GM18909 (cell line): ENCODE results near the gene TCIRG1.

Experiments
- ATAC-seq: cut with Tn5 transposase; IDR thresholded peaks from one replicate; pipeline ENCODE4 v1.9.1; 2021; ENCODE audit warnings: mild to moderate bottlenecking; ENCODE audit not compliant: unreplicated experiment, poor library complexity

TCIRG1 gene

GRCh38 chr11:68036141-68036716 is 2.6 kb upstream of the TCIRG1 start:
- no peak for ATAC-seq

DNA sequence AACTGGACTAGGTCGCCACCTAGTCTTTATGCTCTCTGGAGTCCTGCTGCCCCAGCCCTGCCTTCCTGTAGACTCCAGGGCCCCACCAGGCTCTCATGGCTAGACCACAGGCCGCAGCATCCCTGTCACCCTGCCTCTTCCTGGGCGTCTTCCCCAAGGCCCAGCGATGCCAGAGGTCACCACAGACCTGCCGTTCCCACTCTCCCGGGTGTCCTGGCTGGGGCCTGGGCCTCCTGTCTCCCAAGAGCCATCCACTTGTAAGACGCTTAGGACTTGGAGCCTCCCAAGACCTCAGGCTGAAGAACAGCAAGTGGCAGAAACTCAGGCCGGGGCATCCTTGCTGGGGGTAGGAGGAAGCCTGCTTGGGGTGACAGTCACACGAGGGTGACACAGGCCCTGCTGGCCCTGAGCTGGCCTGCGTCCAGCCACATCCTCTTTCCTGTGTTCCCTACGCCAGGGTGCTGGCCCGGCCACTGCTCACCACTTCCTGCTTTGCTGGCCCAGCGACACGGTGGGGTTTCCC is 2.0 kb upstream of the TCIRG1 start:
- no peak for ATAC-seq

GRCh38 chr11:68037411-68038225 is 1.2 kb upstream of the TCIRG1 start:
- ATAC-seq = no peak

DNA sequence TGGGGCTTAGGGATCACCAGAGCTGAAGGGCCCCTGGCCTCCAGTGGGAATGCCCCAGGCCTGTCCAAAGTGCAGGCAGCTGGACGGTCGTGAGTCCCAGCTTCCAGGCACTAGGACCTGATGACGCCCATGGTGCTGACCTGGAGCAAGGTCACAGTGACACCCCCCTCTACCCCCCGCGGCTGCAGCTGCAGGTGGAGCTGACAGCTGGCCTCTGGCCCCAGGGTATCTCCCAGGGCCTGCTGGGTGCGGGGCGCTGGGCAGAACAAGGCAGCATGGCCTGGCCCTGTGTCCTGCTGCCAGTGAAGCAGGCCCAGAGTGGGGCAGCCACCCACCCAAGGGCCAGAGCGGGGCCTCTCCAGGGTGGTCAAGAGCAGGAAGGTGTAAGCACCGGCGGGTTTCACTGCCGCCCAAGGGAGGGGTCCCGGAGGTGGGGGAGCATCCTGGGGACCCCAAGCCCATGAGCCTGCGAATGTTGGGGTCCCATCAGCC is 553 bp upstream of the TCIRG1 start:
- no peak for ATAC-seq

- ATAC-seq = no peak
These were observed 781 bp downstream of the TCIRG1 start for GRCh38 chr11:68039526-68040086.

GRCh38 chr11:68040101-68040956 is 1.5 kb downstream of the TCIRG1 start:
- peak; percentile 60 for ATAC-seq

GRCh38 chr11:68040957-68041591 is 2.2 kb downstream of the TCIRG1 start:
- no peak for ATAC-seq

DNA sequence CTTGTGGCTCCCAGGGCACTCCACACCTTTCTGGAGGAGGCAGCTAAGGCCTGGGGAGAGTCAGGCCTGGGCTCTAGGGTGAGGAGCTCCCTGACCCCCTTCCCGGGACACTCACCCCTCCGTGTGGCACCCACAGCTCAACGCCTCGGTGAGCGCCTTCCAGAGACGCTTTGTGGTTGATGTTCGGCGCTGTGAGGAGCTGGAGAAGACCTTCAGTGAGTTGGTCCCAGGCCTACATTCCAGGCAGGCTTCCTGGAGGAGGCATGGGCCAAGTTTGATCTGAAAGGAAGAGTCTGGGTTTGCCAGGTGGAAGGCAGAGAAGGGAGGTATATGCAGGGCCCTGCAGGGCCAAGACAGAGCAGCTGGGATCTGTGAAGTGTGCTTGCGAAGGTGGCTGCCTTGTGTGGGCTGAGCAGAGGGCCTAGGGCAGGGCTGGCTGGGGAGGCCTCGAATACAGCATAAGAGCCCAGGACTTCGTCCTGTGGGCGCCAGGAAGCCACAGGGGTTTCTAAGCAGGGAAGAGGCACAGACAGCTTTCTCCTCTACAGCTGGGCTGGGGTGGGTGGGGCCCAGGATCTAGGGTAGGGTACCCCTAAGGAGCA is 2.9 kb downstream of the TCIRG1 start:
- ATAC-seq = no peak

- ATAC-seq = no peak
These were observed 3.6 kb downstream of the TCIRG1 start for GRCh38 chr11:68042219-68043028.

DNA sequence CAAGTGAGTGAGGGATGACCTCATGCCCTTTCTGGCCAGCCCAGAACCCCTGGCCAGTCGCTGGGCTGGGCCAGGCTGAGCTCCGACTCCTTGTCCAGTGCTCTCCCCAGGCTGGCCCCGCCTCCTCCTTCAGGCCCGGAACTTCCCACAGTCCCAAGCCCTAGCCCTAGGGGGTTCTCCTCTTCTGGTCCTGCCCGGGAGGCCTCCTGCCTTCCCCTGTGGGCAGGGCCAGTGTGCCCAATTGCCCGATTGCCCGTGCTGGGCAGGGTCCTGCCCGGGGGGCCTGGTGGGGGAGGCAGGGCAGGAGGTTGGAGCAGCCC is 4.2 kb downstream of the TCIRG1 start:
- ATAC-seq = no peak

GRCh38 chr11:68043349-68044144 is 4.7 kb downstream of the TCIRG1 start:
- ATAC-seq = no peak

DNA sequence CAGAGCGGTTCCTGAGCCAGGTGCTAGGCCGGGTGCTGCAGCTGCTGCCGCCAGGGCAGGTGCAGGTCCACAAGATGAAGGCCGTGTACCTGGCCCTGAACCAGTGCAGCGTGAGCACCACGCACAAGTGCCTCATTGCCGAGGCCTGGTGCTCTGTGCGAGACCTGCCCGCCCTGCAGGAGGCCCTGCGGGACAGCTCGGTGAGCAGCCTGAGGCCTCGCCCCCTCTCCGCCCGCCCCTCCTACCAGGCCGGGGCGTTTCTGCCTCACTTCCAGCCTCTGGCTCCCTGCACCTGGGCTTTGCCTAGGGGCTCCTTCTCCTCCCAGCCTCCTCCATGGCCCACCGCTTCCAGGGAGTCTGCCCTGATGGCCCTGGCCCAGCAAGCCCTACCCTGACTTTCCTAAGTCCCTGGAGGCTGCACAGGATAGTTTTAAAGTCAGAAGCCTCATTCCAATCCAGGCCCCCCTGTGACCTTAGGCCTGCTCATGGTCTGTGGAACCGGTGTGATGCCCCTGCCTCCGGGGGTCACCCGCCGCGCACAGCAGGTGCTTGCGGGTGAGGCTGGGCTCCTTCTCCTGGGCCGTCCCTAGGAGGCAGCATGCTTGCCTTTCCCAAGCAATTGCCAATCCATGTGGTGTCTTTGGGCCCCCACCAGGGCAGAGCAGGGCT is 5.5 kb downstream of the TCIRG1 start:
- no peak for ATAC-seq

DNA sequence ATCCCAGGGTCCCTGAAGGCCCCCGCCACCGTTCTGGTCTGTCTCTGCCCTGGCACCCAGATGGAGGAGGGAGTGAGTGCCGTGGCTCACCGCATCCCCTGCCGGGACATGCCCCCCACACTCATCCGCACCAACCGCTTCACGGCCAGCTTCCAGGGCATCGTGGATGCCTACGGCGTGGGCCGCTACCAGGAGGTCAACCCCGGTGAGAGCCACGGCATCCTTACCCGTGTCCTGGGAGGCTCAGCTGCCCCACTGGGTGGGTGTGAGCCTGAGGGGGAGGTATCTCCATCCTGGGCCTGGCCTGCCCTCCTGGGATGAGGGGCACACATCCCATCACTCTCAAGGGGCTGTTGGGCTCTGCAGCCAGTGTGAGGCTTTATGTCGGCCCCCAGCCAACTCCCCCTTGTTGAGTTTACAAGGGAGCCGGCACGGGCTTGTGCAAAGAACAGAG is 6.1 kb downstream of the TCIRG1 start:
- ATAC-seq = no peak

- no peak for ATAC-seq
These were observed 8.8 kb downstream of the TCIRG1 start for GRCh38 chr11:68047437-68048290.

DNA sequence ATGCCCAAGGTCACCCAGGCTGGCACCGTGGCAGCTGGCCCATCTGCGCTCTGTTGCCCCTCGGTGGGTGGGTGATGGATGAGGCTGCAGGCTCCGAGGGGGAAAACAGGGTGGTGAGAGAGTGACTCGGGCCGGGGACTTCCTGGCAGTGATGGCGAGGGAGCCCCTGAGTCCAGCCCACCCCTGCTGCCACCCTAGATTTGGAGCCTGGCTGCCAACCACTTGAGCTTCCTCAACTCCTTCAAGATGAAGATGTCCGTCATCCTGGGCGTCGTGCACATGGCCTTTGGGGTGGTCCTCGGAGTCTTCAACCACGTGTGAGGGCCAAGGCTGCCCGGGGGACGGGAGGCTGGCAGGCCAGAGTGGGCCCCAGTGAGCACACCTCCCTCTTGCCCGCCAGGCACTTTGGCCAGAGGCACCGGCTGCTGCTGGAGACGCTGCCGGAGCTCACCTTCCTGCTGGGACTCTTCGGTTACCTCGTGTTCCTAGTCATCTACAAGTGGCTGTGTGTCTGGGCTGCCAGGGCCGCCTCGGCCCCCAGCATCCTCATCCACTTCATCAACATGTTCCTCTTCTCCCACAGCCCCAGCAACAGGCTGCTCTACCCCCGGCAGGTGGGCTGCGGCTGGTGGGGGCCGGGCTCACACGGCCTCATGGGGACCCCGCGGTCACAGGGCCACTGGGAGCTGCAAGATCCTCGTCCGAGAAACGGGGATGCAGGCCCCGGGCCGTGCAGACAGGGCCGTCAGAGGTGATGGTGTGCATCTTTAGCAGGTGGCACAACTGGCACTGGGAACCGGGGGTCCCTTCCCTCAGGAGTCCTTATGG is 10.1 kb downstream of the TCIRG1 start:
- no peak for ATAC-seq
